GM18499 (cell line): Measurements from ENCODE around the gene BICC1.

Source experiments
- ATAC-seq: cut with Tn5 transposase; IDR thresholded peaks from one replicate; pipeline ENCODE4 v1.9.1; 2021; ENCODE audit warnings: moderate number of reproducible peaks; ENCODE audit not compliant: insufficient read depth, unreplicated experiment

The BICC1 gene

GRCh38 chr10:58696736-58697135, 184.1 kb downstream of the BICC1 start:
- ATAC-seq = no peak

DNA sequence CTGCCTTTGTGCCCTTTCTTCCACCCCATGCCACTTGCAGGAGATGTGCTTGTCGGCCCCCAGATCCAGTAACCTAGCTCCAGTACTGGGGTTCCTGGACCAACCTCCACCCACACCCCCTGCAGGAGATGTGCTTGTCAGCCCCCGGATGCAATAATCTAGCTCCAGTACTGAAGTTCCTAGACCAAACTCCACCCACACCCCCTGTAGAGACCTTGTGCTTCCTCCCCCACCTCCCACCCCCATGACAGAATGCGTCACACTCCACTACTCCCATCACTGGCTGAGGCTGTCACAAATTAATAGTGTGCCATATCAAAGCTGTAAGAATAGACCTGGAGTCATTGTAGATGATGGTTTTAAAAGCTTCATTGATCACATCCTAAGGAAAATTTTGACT, 185.0 kb downstream of the BICC1 start:
- ATAC-seq = no peak

DNA sequence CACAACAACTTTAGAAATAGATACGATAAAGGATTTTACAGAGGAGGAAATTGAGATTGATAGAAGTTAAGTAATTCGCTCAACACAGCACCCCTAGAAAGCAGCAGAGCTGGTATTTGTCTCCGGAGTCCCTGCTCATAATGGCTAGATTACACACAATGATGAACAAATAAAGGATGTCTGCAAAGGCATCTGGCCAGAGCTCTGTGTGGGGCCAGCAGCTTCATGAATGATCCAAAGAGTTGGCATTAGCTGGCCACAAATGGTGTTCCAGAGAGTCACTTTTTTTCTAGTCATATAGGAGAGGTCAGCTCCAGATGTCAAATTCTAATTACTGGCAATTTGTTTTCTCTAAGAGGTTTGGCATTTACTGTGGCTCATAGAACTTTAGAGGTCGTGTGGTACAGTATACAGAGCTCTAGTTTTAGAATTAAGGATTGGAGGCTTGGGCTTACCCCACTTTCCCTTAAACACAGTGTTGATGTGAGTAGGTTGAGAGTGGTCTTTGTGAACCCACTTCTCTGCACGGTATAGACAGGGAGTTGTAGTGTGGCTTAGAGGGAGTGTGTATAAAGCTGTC, 186.2 kb downstream of the BICC1 start:
- no peak for ATAC-seq

DNA sequence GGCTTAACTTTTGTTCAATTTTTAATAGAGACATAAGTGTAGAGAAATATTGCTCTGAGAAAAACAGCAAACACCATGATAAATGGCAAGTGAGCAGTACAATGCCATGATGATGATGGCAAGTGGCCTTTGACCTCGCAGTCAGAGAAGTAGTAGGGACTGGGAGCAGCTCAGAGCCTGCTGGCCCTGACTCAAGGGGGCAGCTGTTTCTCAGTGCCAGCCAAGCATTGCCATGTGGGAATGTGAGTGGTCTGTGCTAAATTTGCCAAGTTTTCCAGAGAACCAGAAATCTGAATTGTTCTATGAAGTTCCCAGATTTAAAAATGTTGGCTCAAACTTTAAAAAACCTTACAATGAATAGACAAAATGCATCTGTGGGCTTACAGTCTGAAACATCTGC, 187.9 kb downstream of the BICC1 start:
- ATAC-seq = no peak

GRCh38 chr10:58701405-58702135, 188.9 kb downstream of the BICC1 start:
- ATAC-seq = no peak

GRCh38 chr10:58704226-58704625, 191.6 kb downstream of the BICC1 start:
- ATAC-seq = no peak

DNA sequence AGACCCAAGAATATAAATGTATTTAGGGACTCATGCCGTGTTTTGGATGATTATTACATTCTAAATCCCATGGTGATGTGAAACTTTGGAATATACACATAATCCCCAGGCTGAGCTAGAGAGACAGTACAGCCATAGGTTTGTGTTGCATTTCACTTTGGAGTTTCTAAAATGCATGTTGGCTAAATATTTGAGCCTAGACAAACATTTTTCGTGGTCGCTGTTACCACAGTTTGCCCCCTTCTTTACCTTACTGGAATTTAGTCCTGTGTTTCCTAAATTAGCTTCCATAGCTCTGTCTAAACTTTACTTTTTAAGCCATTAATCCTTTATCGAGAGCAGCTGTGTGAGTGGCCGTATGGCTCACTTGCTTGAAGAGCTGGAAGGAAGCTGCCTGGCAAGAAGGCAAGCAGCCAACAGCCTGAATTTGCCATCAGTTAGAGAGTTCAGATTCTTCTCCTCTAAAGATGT, 192.0 kb downstream of the BICC1 start:
- ATAC-seq = no peak

DNA sequence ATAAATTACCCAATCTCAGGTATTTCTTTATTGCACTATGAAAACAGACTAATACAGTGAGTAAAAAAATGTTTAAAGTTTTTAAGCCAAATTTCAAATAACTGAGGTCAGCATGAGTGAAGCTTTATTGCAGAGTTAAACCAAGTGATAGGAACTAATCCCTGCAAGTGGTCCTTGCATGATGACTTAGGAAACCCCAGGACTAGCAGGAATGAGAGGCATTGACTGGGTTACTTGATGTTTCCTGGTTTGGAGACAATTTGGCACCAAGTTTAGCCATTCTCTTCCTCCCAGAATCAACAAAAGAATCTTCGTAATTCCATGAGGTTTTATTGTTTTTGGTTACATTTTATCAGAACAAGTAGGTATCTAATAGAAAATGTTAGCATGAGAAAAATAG, 194.2 kb downstream of the BICC1 start:
- ATAC-seq = no peak

DNA sequence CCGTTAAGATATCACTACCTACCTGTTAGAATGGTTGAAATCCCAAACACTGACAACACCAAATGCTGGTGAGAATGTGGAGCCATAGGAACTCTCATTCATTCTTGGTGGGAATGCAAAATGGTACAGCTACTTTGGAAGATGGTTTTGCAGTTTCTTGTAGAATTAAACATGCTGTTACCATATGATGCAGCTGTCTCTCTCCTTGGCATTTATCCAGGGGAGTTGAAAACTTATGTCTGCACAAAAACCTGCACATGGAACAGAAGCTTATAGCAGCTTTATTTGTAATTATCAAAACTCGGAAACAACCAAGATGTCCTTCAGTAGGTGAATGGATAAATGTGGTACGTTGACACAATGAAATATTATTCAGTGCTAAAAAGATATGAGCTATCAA, 199.5 kb downstream of the BICC1 start:
- no peak for ATAC-seq

DNA sequence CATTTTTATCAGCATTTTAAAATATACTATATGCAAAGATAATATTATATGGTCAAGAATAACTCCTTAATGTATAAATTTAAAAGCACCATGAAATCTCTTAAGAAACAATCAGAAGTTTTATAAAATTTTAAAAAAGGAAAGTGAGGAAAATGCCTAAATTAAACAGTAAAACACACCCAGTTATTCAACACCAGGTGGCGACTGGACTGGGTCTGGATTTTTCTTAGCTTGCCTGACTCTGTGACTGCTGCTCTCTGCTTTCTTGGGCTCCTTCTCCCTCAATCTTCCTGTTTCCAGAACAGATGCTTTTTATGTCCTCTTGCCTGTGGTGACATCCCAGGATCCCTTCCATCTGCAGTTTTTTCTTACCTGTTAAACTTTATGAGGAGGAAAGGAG, 200.3 kb downstream of the BICC1 start:
- ATAC-seq = no peak

- no peak for ATAC-seq
Observed at GRCh38 chr10:58714409-58714808, 201.7 kb downstream of the BICC1 start.

GRCh38 chr10:58715061-58715460, 202.4 kb downstream of the BICC1 start:
- ATAC-seq = no peak

DNA sequence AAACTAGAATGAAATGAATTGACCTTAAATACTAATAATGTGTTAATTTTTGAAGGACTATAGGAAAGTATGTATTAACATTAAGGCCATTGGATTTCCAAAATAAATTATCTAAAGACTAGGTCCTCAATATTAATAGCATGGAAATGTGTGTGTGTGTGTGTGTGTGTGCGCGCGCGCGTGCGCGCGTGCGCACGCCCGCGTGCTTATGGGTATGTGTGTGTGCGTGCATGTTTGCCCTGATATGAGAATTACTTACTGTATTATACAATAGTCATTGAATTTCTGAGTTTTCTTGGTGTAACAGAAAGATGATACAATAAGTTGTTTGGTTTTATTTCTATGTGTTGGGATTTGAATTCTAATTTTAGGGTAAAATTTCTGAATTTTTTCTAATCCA, 205.9 kb downstream of the BICC1 start:
- no peak for ATAC-seq

DNA sequence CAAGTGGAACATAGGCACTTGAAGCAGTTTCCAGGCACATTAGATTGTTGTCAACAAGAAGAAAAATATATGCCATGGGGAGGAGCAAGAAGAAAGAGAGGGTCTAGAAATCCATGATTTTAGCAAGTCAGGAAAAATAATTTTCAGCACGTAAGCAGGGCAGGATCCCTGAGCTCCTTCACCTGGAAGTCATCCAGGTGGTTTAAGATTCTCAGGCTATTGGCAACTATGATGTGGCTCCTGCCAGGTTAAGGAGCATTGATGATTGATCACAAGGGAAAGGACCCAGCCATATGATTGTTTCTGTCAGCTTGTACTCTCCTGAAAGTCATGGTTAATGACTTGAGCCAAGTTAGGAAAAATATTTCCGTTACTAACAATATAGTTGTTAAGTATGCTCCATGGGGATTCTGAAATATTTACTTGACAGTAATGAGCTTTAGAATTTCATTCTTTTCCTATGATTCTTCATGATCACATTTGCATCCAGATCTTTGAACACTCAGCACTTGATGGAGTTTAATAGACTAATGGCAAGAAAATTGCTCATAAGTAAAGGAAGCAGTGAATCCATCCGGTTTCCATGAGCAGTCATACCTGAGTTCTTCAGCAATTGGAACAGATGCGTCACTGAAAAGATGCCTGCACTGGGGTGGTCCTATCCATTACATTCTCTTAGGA, 209.1 kb downstream of the BICC1 start:
- ATAC-seq = no peak

GRCh38 chr10:58723186-58723585, 210.5 kb downstream of the BICC1 start:
- no peak for ATAC-seq

DNA sequence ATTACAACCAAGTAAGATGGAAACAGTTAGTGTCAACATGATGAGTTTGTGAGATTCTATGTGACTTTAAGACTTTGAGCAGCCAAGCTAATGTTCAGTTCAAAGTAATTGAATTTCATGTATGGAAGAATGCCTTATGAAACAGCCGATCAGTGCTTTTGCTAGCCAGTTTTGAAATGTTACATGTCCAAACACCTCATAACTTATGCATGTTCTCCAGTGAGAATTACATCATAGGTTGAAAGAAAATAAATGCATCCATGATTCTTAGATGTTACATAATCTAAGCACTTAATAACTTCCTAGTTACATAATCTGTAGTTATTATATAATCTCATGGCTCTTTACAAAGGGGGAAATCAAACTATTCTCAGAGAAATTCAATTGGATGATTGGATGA, 211.3 kb downstream of the BICC1 start:
- no peak for ATAC-seq

GRCh38 chr10:58724781-58725180, 212.1 kb downstream of the BICC1 start:
- ATAC-seq = no peak

DNA sequence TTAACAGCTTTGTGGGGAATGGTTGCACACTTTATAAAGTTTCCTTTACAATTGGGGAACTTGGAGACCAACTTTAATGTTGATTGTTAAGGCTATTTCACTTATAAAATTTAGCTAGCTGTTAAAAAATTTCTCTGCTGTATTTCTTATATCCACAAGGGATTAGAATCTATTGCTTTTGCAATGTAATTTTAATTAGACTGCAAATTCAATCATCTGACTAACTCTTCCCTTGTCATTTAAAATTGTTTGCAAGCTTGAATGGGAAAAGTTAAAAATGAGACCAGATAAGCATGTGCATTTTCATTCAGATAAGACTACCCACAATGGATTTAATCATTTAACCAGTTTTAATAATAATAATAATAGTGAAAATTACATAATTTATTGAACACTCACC, 213.2 kb downstream of the BICC1 start:
- no peak for ATAC-seq

- no peak for ATAC-seq
Observed at GRCh38 chr10:58727633-58728032, 215.0 kb downstream of the BICC1 start.

DNA sequence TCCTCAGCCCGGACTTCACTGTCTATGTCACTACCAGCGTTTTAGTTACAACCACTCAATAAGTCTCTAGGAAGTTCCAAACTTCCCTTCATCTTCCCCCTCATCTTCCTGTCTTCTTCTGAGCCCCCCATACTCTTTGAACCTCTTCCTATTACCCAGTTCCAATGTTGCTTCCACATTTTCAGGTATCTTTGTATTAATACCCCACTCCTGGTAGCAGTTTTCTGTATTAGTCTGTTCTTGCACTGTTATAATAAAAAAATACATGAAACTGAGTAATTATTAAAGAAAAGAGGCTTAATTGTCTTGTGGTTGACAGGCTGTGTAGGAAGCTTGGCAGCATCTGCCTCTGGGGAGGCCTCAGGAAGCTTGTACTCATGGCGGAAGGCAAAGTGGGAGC, 218.6 kb downstream of the BICC1 start:
- no peak for ATAC-seq

DNA sequence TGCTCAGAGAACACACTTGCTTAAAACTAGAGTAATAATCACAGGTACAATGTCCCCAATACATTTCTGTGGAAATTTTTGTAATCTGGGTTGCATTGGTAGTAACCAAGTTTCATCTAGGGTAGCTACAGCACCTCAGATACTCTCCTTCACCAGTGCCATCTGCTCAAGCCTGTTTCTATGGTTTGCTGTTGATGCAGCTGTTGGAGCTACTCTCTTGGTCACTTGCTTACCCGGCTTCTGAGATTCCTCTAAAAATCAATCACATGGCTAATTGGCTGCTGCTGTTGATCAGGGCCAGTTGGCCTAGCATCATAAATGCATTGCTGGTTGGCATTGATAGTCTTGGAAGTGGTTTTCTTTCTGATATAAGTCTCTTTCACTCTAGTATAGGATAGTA, 220.8 kb downstream of the BICC1 start:
- no peak for ATAC-seq

- ATAC-seq = no peak
Observed at GRCh38 chr10:58734116-58734515, 221.4 kb downstream of the BICC1 start.
